Measurements from ENCODE around the gene HS3ST4. TPM values are rescaled to one million over a fixed set of nuclear protein-coding genes. Genes with fewer than 3 reads are reported as not detected.
"Not testable (repeated sequence)": the region's sequence is repeated elsewhere in the genome, so short reads cannot be mapped to it uniquely, and the experiment has no call there.

Gene HS3ST4
- total RNA-seq, 1 donor from 2014 or later, result not detected

GRCh38 chr16:25729188-25729915, 37.6 kb downstream of the HS3ST4 start:
- DNase-seq (ENCODE audit: low spot score), result no peak
- intact Hi-C loops (cut with DNase I), result no loop called here

GRCh38 chr16:25730396-25730795, 38.6 kb downstream of the HS3ST4 start:
- intact Hi-C loops (cut with DNase I), result no loop called here
- no peak for DNase-seq (ENCODE audit: low spot score)

- intact Hi-C loops (cut with DNase I), result no loop called here
- DNase-seq (ENCODE audit: low spot score), result no peak
Measured at GRCh38 chr16:25734430-25735385, 42.9 kb downstream of the HS3ST4 start.

GRCh38 chr16:25735645-25736044, 43.9 kb downstream of the HS3ST4 start:
- intact Hi-C loops (cut with DNase I), result no loop called here
- no peak for DNase-seq (ENCODE audit: low spot score)

GRCh38 chr16:25747160-25747758, 55.5 kb downstream of the HS3ST4 start:
- DNase-seq (ENCODE audit: low spot score), result no peak
- intact Hi-C loops (cut with DNase I), result no loop called here

- no peak for DNase-seq (ENCODE audit: low spot score)
- intact Hi-C loops (cut with DNase I), result no loop called here
Measured at GRCh38 chr16:25748092-25748654, 56.4 kb downstream of the HS3ST4 start.

- DNase-seq (ENCODE audit: low spot score), result no peak
- intact Hi-C loops (cut with DNase I), result no loop called here
Measured at GRCh38 chr16:25750488-25751216, 58.9 kb downstream of the HS3ST4 start.

- no peak for DNase-seq (ENCODE audit: low spot score)
- intact Hi-C loops (cut with DNase I), result no loop called here
Measured at GRCh38 chr16:25751230-25751835, 59.6 kb downstream of the HS3ST4 start.

GRCh38 chr16:25764466-25764865, 72.7 kb downstream of the HS3ST4 start:
- intact Hi-C loops (cut with DNase I), result no loop called here
- DNase-seq (ENCODE audit: low spot score), result no peak

- intact Hi-C loops (cut with DNase I), result no loop called here
- DNase-seq (ENCODE audit: low spot score), result no peak
Measured at GRCh38 chr16:25771216-25771615, 79.5 kb downstream of the HS3ST4 start.

- no peak for DNase-seq (ENCODE audit: low spot score)
- intact Hi-C loops (cut with DNase I), result no loop called here
Measured at GRCh38 chr16:25771812-25772568, 80.2 kb downstream of the HS3ST4 start.

GRCh38 chr16:25776214-25776613, 84.5 kb downstream of the HS3ST4 start:
- DNase-seq (ENCODE audit: low spot score); intact Hi-C loops (cut with DNase I): not testable (repeated sequence)

- no peak for DNase-seq (ENCODE audit: low spot score)
- intact Hi-C loops (cut with DNase I), result no loop called here
Measured at GRCh38 chr16:25783226-25783625, 91.5 kb downstream of the HS3ST4 start.

- no peak for DNase-seq (ENCODE audit: low spot score)
- intact Hi-C loops (cut with DNase I), result no loop called here
Measured at GRCh38 chr16:25785361-25785760, 93.6 kb downstream of the HS3ST4 start.

GRCh38 chr16:25786748-25787147, 95.0 kb downstream of the HS3ST4 start:
- intact Hi-C loops (cut with DNase I), result no loop called here

GRCh38 chr16:25788637-25789036, 96.9 kb downstream of the HS3ST4 start:
- intact Hi-C loops (cut with DNase I), result no loop called here
- DNase-seq (ENCODE audit: low spot score), result no peak

More at GRCh38 chr16:25786748-25787147, 95.0 kb downstream of the HS3ST4 start:
- no peak for DNase-seq (ENCODE audit: low spot score)

GRCh38 chr16:25796239-25796638, 104.5 kb downstream of the HS3ST4 start:
- DNase-seq (ENCODE audit: low spot score), result no peak
- intact Hi-C loops (cut with DNase I), result no loop called here

GRCh38 chr16:25798065-25798464, 106.3 kb downstream of the HS3ST4 start:
- DNase-seq (ENCODE audit: low spot score), result no peak
- intact Hi-C loops (cut with DNase I), result no loop called here
